HEK293 (cell line): ENCODE results near the gene ZNF654.
A peak's percentile ranks its signal among the peaks of the same experiment; 100 is the strongest.

Experiments
- CTCF ChIA-PET: fragments of 350-600 bp; formaldehyde crosslinking; extraction: SDS; loops from one replicate; lab custom pipeline; 2021; ENCODE audit warnings: antibody characterized with exemption; lab: Yijun Ruan, JAX
- POLR2A ChIA-PET: fragments of 300-600 bp; formaldehyde crosslinking; extraction: SDS; loops from one replicate; lab custom pipeline; 2020; ENCODE audit warnings: antibody characterized with exemption, inconsistent platforms; lab: Yijun Ruan, JAX
- H3K27ac ChIP-seq: fragments of 200-500 bp; sonication (Bioruptor generic); 2 replicates; pipeline ENCODE4 v1.5.1; 2014; ENCODE audit warnings: low read depth, low read length, control low read depth, inconsistent platforms; ENCODE audit errors: extremely low read depth
- H3K36me3 ChIP-seq, 2 experiments: fragments of 200-500 bp in 1 of 2; sonication (Bioruptor generic) in 1 of 2; 1 replicate in 1 of 2; 2 replicates in 1 of 2; pipeline ENCODE4 v1.5.1; 2014 to 2017; ENCODE audit warnings: inconsistent platforms in 2 of 2, low read length in 2 of 2; ENCODE audit not compliant: control insufficient read depth in 2 of 2, insufficient read depth in 1 of 2
- H3K4me1 ChIP-seq: fragments of 200-500 bp; sonication (Bioruptor generic); 2 replicates; pipeline ENCODE4 v1.5.1; 2014; ENCODE audit warnings: mild to moderate bottlenecking, low read length, inconsistent platforms; ENCODE audit not compliant: control insufficient read depth, insufficient read depth
- H3K4me3 ChIP-seq: 2 replicates; pipeline ENCODE4 v1.5.1; 2011; ENCODE audit warnings: low read depth, mild to moderate bottlenecking, control low read depth, low read length, moderate library complexity
- H3K9me3 ChIP-seq: fragments of 200-500 bp; sonication (Bioruptor generic); 2 replicates; pipeline ENCODE4 v1.5.1; 2014; ENCODE audit warnings: low read depth, low read length, inconsistent platforms; ENCODE audit not compliant: control insufficient read depth, insufficient read depth
- AEBP2 ChIP-seq: fragments of 450-650 bp; formaldehyde crosslinking; IDR thresholded peaks from 2 replicates; pipeline ENCODE4 v1.5.1; 2016; ENCODE audit warnings: missing biosample characterization, missing genetic modification characterization, borderline replicate concordance
- ATF2 ChIP-seq: fragments of 450-650 bp; formaldehyde crosslinking; IDR thresholded peaks from 2 replicates; pipeline ENCODE4 v1.5.1; 2016; ENCODE audit warnings: missing biosample characterization, missing genetic modification characterization, low read depth
- GFI1B ChIP-seq: fragments of 450-650 bp; formaldehyde crosslinking; IDR thresholded peaks from 2 replicates; pipeline ENCODE4 v1.5.1; 2016; ENCODE audit warnings: missing biosample characterization, missing genetic modification characterization
- KLF17 ChIP-seq: fragments of 450-650 bp; formaldehyde crosslinking; IDR thresholded peaks from 2 replicates; pipeline ENCODE4 v1.5.1; 2016; ENCODE audit warnings: missing biosample characterization, missing genetic modification characterization
- ZBTB20 ChIP-seq: fragments of 450-650 bp; formaldehyde crosslinking; IDR thresholded peaks from 2 replicates; pipeline ENCODE4 v1.5.1; 2016; ENCODE audit warnings: missing biosample characterization, missing genetic modification characterization
- ZEB2 ChIP-seq: fragments of 450-650 bp; formaldehyde crosslinking; IDR thresholded peaks from 2 replicates; pipeline ENCODE4 v1.5.1; 2016; ENCODE audit warnings: missing biosample characterization, missing genetic modification characterization
- ZNF112 ChIP-seq: fragments of 450-650 bp; formaldehyde crosslinking; IDR thresholded peaks from 2 replicates; pipeline ENCODE4 v1.5.0; 2017; ENCODE audit warnings: missing biosample characterization, missing genetic modification characterization
- ZNF121 ChIP-seq: fragments of 450-650 bp; formaldehyde crosslinking; IDR thresholded peaks from 2 replicates; pipeline ENCODE4 v1.5.1; 2016; ENCODE audit warnings: missing biosample characterization, missing genetic modification characterization
- ZNF132 ChIP-seq: fragments of 450-650 bp; formaldehyde crosslinking; IDR thresholded peaks from 2 replicates; pipeline ENCODE4 v1.5.1; 2017; ENCODE audit warnings: missing biosample characterization, missing genetic modification characterization, borderline replicate concordance
- ZNF175 ChIP-seq: fragments of 450-650 bp; formaldehyde crosslinking; IDR thresholded peaks from 2 replicates; pipeline ENCODE4 v1.5.1; 2016; ENCODE audit warnings: missing biosample characterization, missing genetic modification characterization
- ZNF19 ChIP-seq: fragments of 450-650 bp; formaldehyde crosslinking; IDR thresholded peaks from 2 replicates; pipeline ENCODE4; 2016; ENCODE audit warnings: missing biosample characterization, missing genetic modification characterization, low read depth
- ZNF24 ChIP-seq: fragments of 450-650 bp; formaldehyde crosslinking; IDR thresholded peaks from 2 replicates; pipeline ENCODE4 v1.5.1; 2016; ENCODE audit warnings: missing biosample characterization, missing genetic modification characterization
- ZNF629 ChIP-seq: fragments of 450-650 bp; formaldehyde crosslinking; IDR thresholded peaks from 2 replicates; pipeline ENCODE4 v1.5.1; 2017; ENCODE audit warnings: missing biosample characterization, missing genetic modification characterization
- ZNF639 ChIP-seq: fragments of 450-650 bp; formaldehyde crosslinking; IDR thresholded peaks from 2 replicates; pipeline ENCODE4 v1.5.1; 2016; ENCODE audit warnings: missing biosample characterization, missing genetic modification characterization
- ZSCAN4 ChIP-seq: fragments of 450-650 bp; formaldehyde crosslinking; IDR thresholded peaks from 2 replicates; pipeline ENCODE4 v1.5.1; 2017; ENCODE audit warnings: missing biosample characterization, missing genetic modification characterization

Gene ZNF654

GRCh38 chr3:88084097-88084501 lies 25.0 kb downstream of the ZNF654 start (continued):
- TF ChIP-seq ZNF639, result no peak
- no peak for TF ChIP-seq ZSCAN4 (tag by site-specific recombination)
- peak; percentile 51; the same call in 1 of the 2 replicates for TF ChIP-seq ZBTB20 (tag by site-specific recombination)
- no peak for TF ChIP-seq ZNF132 (tag by site-specific recombination)
- no peak for TF ChIP-seq ZNF121 (tag by site-specific recombination)

- CTCF ChIA-PET, result interaction anchor here (1.5 kb wide), 1 partner anchor 22 kb away, joined by 3 read pairs; no protein-coding TSS in a partner anchor
- H3K4me3 ChIP-seq, result no peak overlapping the region
- TF ChIP-seq ZNF629 (no peak), ZEB2 (tag by site-specific recombination) (no peak), ATF2 (tag by site-specific recombination) (peak; percentile 51)
- TF ChIP-seq, all 188 proteins: peak for 1
- POLR2A ChIA-PET, result no interaction called here
- Histone ChIP-seq H3K27ac (no peak overlapping the region), H3K9me3 (no peaks in the 10 kb centered on the region), H3K36me3 (peaks cover 0 to 25% of the 10 kb centered on the region in 2 experiments; a peak in 2 of 3 replicates), H3K4me1 (no peaks in the 10 kb centered on the region)
These were observed 31.6 kb downstream of the ZNF654 start for GRCh38 chr3:88090681-88091080.

- CTCF ChIA-PET, result no interaction called here
- TF ChIP-seq ZNF112 (no peak), ZNF639 (no peak), AEBP2 (tag by site-specific recombination) (no peak), ZNF19 (tag by site-specific recombination) (no peak), ZNF175 (tag by site-specific recombination) (no peak), ZNF24 (no peak), GFI1B (tag by site-specific recombination) (no peak), KLF17 (tag by site-specific recombination) (no peak)
- TF ChIP-seq, all 188 proteins: peak for 0
These were observed 33.2 kb downstream of the ZNF654 start for GRCh38 chr3:88092270-88092669.

More at GRCh38 chr3:88092270-88092669, 33.2 kb downstream of the ZNF654 start:
- Histone ChIP-seq H3K36me3 (peaks cover 0 to 20% of the 10 kb centered on the region in 2 experiments; a peak in 2 of 3 replicates), H3K4me1 (no peaks in the 10 kb centered on the region), H3K9me3 (no peaks in the 10 kb centered on the region), H3K4me3 (no peak overlapping the region), H3K27ac (no peak overlapping the region)
- POLR2A ChIA-PET, result no interaction called here
